RWPE2 (cell line): ENCODE data around the gene CISD3.

Experiments
- ATAC-seq: fragments of 200-7000 bp; cut with Tn5 transposase; 3 replicates; pipeline ENCODE4 v1.9.1; 2021; ENCODE audit warnings: low read depth
- DNase-seq: peaks from one replicate; pipeline ENCODE4 v3.0.0-alpha.2; 2020; ENCODE audit warnings: low spot score
- H3K27ac ChIP-seq: fragments of 450-650 bp; 2 replicates; pipeline ENCODE4 v1.5.1; 2017; ENCODE audit warnings: mild to moderate bottlenecking; ENCODE audit not compliant: poor library complexity, severe bottlenecking
- H3K27me3 ChIP-seq: fragments of 250-450 bp; sonication (Bioruptor Pico); 2 replicates; pipeline ENCODE4 v1.5.1; 2021; ENCODE audit warnings: mild to moderate bottlenecking, moderate library complexity; ENCODE audit not compliant: insufficient read depth, poor library complexity, severe bottlenecking
- H3K36me3 ChIP-seq: fragments of 250-450 bp; sonication (Bioruptor Pico); 2 replicates; pipeline ENCODE4 v1.5.1; 2020; ENCODE audit warnings: low read depth, mild to moderate bottlenecking, moderate library complexity
- H3K4me1 ChIP-seq: fragments of 250-450 bp; sonication (Bioruptor Pico); 2 replicates; pipeline ENCODE4 v1.5.1; 2021; ENCODE audit warnings: mild to moderate bottlenecking, moderate library complexity; ENCODE audit not compliant: insufficient read depth, poor library complexity, severe bottlenecking
- H3K4me3 ChIP-seq: fragments of 250-450 bp; sonication (Bioruptor Pico); 2 replicates; pipeline ENCODE4 v1.5.1; 2021; ENCODE audit warnings: mild to moderate bottlenecking, moderate library complexity; ENCODE audit not compliant: severe bottlenecking
- H3K9me3 ChIP-seq: fragments of 250-450 bp; sonication (Bioruptor Pico); 2 replicates; pipeline ENCODE4 v1.5.1; 2021; ENCODE audit warnings: mild to moderate bottlenecking, moderate library complexity; ENCODE audit not compliant: severe bottlenecking
- CTCF ChIP-seq: fragments of 450-650 bp; IDR thresholded peaks from one replicate; pipeline ENCODE4 v1.5.1; 2017; ENCODE audit warnings: mild to moderate bottlenecking, moderate library complexity; ENCODE audit not compliant: poor library complexity, severe bottlenecking

CISD3 gene

GRCh38 chr17:38731526-38732294 is 1.6 kb downstream of the CISD3 start:
- ATAC-seq (no peak), DNase-seq (no peak)
- Histone ChIP-seq H3K4me1 (no peaks in the 10 kb centered on the region), H3K4me3 (no peak overlapping the region), H3K9me3 (no peaks in the 10 kb centered on the region), H3K36me3 (peaks cover 50% of the 10 kb centered on the region), H3K27ac (peak overlapping the region; percentile 80), H3K27me3 (no peaks in the 10 kb centered on the region)
- TF ChIP-seq CTCF: no peak

- Histone ChIP-seq H3K27ac (no peak overlapping the region), H3K9me3 (no peaks in the 10 kb centered on the region), H3K4me3 (no peak overlapping the region), H3K27me3 (no peaks in the 10 kb centered on the region), H3K4me1 (no peaks in the 10 kb centered on the region), H3K36me3 (peaks cover 59% of the 10 kb centered on the region)
- no peak for TF ChIP-seq CTCF
- no peak for ATAC-seq
- no peak for DNase-seq
Observed at GRCh38 chr17:38732376-38733281, 2.5 kb downstream of the CISD3 start.

- Histone ChIP-seq H3K4me1 (no peaks in the 10 kb centered on the region), H3K27me3 (no peaks in the 10 kb centered on the region), H3K27ac (no peak overlapping the region), H3K4me3 (no peak overlapping the region), H3K9me3 (no peaks in the 10 kb centered on the region), H3K36me3 (peaks cover 65% of the 10 kb centered on the region)
- TF ChIP-seq CTCF: no peak
- ATAC-seq (no peak), DNase-seq (no peak)
Observed at GRCh38 chr17:38733282-38733981, 3.3 kb downstream of the CISD3 start.

GRCh38 chr17:38733982-38734973 is 4.1 kb downstream of the CISD3 start:
- no peak for DNase-seq
- Histone ChIP-seq H3K27ac (no peak overlapping the region), H3K36me3 (peaks cover 73% of the 10 kb centered on the region), H3K4me1 (no peaks in the 10 kb centered on the region), H3K4me3 (no peak overlapping the region), H3K9me3 (no peaks in the 10 kb centered on the region), H3K27me3 (no peaks in the 10 kb centered on the region)
- no peak for TF ChIP-seq CTCF
- no peak for ATAC-seq
